GM10266 (cell line): ENCODE measurements around the gene FRG1.
A peak's percentile ranks its signal among the peaks of the same experiment; 100 is the strongest.
"Not testable (repeated sequence)": the region's sequence is repeated elsewhere in the genome, so short reads cannot be mapped to it uniquely, and the experiment has no call there.

Experiments
- DNase-seq: peaks from one replicate; pipeline ENCODE4 v3.0.0; 2012; ENCODE audit errors: extremely low spot score
- CTCF ChIP-seq: IDR thresholded peaks from 2 replicates; pipeline ENCODE4 v1.5.1; 2012; ENCODE audit warnings: mild to moderate bottlenecking, low read depth; ENCODE audit not compliant: control insufficient read depth, insufficient read depth; ENCODE audit errors: missing control alignments

The FRG1 gene

GRCh38 chr4:189940178-189941004, at the start of gene FRG1:
TSS of gene FRG1 (plus strand) at chr4:189940872. CDS start at chr4:189941010, 138 bp downstream.
- DNase-seq, result peak; percentile 87
- peak; percentile 94 for TF ChIP-seq CTCF

DNA sequence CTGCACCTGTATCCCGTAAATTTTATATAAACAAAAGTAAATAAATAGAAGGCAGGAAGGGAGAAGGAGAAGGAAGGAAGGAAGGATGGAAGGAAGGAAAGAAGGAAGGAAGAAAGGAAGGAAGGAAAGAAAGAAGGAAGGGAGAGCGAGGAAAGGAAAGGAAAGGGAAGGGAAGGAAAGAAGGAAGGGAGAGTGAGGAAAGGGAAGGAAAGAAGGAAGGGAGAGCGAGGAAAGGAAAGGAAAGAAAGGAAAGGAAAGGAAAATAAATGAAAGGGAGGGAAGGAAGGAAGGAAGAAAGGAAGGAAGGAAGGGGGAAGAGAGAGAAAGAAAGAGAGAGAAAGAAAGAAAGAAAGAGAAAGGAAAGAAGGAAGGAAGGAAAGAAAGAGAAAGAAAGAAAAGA, 43.0 kb upstream of the FRG1 start:
- no peak for TF ChIP-seq CTCF

GRCh38 chr4:189899481-189900015, 41.1 kb upstream of the FRG1 start:
- DNase-seq, result not testable (repeated sequence)

More for the DNA sequence above, 43.0 kb upstream of the FRG1 start:
- DNase-seq, result no peak

GRCh38 chr4:189904420-189905027, 36.1 kb upstream of the FRG1 start:
- peak; percentile 58 for TF ChIP-seq CTCF
- DNase-seq, result peak; percentile 34

GRCh38 chr4:189912170-189912569, 28.5 kb upstream of the FRG1 start:
- TF ChIP-seq CTCF, result peak; percentile 16
- no peak for DNase-seq

- no peak for DNase-seq
- TF ChIP-seq CTCF, result no peak
Observed at GRCh38 chr4:189917161-189917891, 23.3 kb upstream of the FRG1 start.

- no peak for TF ChIP-seq CTCF
- no peak for DNase-seq
Observed at GRCh38 chr4:189921058-189921457, 19.6 kb upstream of the FRG1 start.

GRCh38 chr4:189926742-189927141, 13.9 kb upstream of the FRG1 start:
- not testable (repeated sequence) for DNase-seq
